Fibroblast of the conjunctiva (primary cell): ENCODE data around the gene EHMT1.
"Not testable (repeated sequence)": the region's sequence is repeated elsewhere in the genome, so short reads cannot be mapped to it uniquely, and the experiment has no call there.

Source experiments
- DNase-seq: peaks from one replicate; pipeline ENCODE4 v3.0.0-alpha.2; 2010; ENCODE audit warnings: low read depth

Gene EHMT1

GRCh38 chr9:137694962-137695875 is 76.4 kb downstream of the EHMT1 start:
- DNase-seq, result no peak

- no peak for DNase-seq
These were observed 77.5 kb downstream of the EHMT1 start for GRCh38 chr9:137696136-137696925.

- no peak for DNase-seq
These were observed 78.4 kb downstream of the EHMT1 start for GRCh38 chr9:137697193-137697592.

GRCh38 chr9:137697832-137698231 is 79.0 kb downstream of the EHMT1 start:
- DNase-seq, result no peak

GRCh38 chr9:137700911-137701310 is 82.1 kb downstream of the EHMT1 start:
- no peak for DNase-seq

GRCh38 chr9:137702615-137703379 is 84.0 kb downstream of the EHMT1 start:
- DNase-seq, result no peak

GRCh38 chr9:137703842-137704508 is 85.2 kb downstream of the EHMT1 start:
- no peak for DNase-seq

- no peak for DNase-seq
These were observed 86.6 kb downstream of the EHMT1 start for GRCh38 chr9:137705443-137705863.

- no peak for DNase-seq
These were observed 87.1 kb downstream of the EHMT1 start for GRCh38 chr9:137705906-137706305.

- no peak for DNase-seq
These were observed 88.6 kb downstream of the EHMT1 start for GRCh38 chr9:137707361-137707760.

GRCh38 chr9:137708590-137709284 is 89.9 kb downstream of the EHMT1 start:
- DNase-seq, result no peak

- no peak for DNase-seq
These were observed 90.8 kb downstream of the EHMT1 start for GRCh38 chr9:137709411-137710101.

GRCh38 chr9:137710704-137711103 is 91.9 kb downstream of the EHMT1 start:
- DNase-seq, result no peak

GRCh38 chr9:137711678-137712105 is 92.9 kb downstream of the EHMT1 start:
- DNase-seq, result no peak

GRCh38 chr9:137715321-137715720 is 96.5 kb downstream of the EHMT1 start:
- DNase-seq, result no peak

- DNase-seq, result not testable (repeated sequence)
These were observed 97.3 kb downstream of the EHMT1 start for GRCh38 chr9:137715866-137716693.

GRCh38 chr9:137716694-137717287 is 98.0 kb downstream of the EHMT1 start:
- no peak for DNase-seq

GRCh38 chr9:137717776-137718327 is 99.0 kb downstream of the EHMT1 start:
- DNase-seq, result no peak

- no peak for DNase-seq
These were observed 100.4 kb downstream of the EHMT1 start for GRCh38 chr9:137719194-137719593.
